ENCODE measurements around the gene EFNB2.

Gene EFNB2

GRCh38 chr13:106489849-106490568 is 45.5 kb downstream of the EFNB2 start:
- TF ChIP-seq RAD21 (IDR thresholded peaks at IDR 0.05; ENCODE audit: low read depth) (no peak), FOXM1 (IDR thresholded peaks at IDR 0.05; ENCODE audit: borderline replicate concordance, low read depth) (no peak), USF1 (IDR thresholded peaks at IDR 0.05) (no peak), TCF12 (IDR thresholded peaks at IDR 0.05; ENCODE audit: low read depth) (no peak), ZBTB7A (IDR thresholded peaks at IDR 0.05; ENCODE audit: low read depth) (no peak), YY1 (IDR thresholded peaks at IDR 0.05; ENCODE audit: low read depth) (no peak), CREB1 (IDR thresholded peaks at IDR 0.05; ENCODE audit: low read depth) (no peak), TEAD4 (IDR thresholded peaks at IDR 0.05) (no peak), NFIC (IDR thresholded peaks at IDR 0.05) (no peak), CEBPB (IDR thresholded peaks at IDR 0.05) (no peak)

- TF ChIP-seq TAF1 (IDR thresholded peaks at IDR 0.05; ENCODE audit: low read depth) (no peak), CREB1 (IDR thresholded peaks at IDR 0.05; ENCODE audit: low read depth) (no peak), RAD21 (IDR thresholded peaks at IDR 0.05; ENCODE audit: low read depth) (no peak), NFIC (IDR thresholded peaks at IDR 0.05) (no peak), ZBTB7A (IDR thresholded peaks at IDR 0.05; ENCODE audit: low read depth) (no peak), TCF12 (IDR thresholded peaks at IDR 0.05; ENCODE audit: low read depth) (no peak), CEBPB (IDR thresholded peaks at IDR 0.05) (no peak), EGR1 (IDR thresholded peaks at IDR 0.05) (no peak)
- TF ChIP-seq, protein P1, sequence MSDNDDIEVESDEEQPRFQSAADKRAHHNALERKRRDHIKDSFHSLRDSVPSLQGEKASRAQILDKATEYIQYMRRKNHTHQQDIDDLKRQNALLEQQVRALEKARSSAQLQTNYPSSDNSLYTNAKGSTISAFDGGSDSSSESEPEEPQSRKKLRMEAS (IDR thresholded peaks at IDR 0.05): no peak
Measured at GRCh38 chr13:106488686-106489085, 46.8 kb downstream of the EFNB2 start.

- TF ChIP-seq TCF12 (IDR thresholded peaks at IDR 0.05; ENCODE audit: low read depth): no peak
- no peak for TF ChIP-seq ZBTB7A (IDR thresholded peaks at IDR 0.05; ENCODE audit: low read depth)
- TF ChIP-seq CREB1 (IDR thresholded peaks at IDR 0.05; ENCODE audit: low read depth): no peak
- no peak for TF ChIP-seq TEAD4 (IDR thresholded peaks at IDR 0.05)
- no peak for TF ChIP-seq TAF1 (IDR thresholded peaks at IDR 0.05; ENCODE audit: low read depth)
- no peak for TF ChIP-seq EP300 (IDR thresholded peaks at IDR 0.05; ENCODE audit: borderline replicate concordance)
- TF ChIP-seq, protein P1 (IDR thresholded peaks at IDR 0.05): no peak
- no peak for TF ChIP-seq NFIC (IDR thresholded peaks at IDR 0.05)
- no peak for TF ChIP-seq CEBPB (IDR thresholded peaks at IDR 0.05)
- TF ChIP-seq YY1 (IDR thresholded peaks at IDR 0.05; ENCODE audit: low read depth): no peak
- TF ChIP-seq EGR1 (IDR thresholded peaks at IDR 0.05): no peak
Measured at GRCh38 chr13:106488076-106488475, 47.4 kb downstream of the EFNB2 start.

DNA sequence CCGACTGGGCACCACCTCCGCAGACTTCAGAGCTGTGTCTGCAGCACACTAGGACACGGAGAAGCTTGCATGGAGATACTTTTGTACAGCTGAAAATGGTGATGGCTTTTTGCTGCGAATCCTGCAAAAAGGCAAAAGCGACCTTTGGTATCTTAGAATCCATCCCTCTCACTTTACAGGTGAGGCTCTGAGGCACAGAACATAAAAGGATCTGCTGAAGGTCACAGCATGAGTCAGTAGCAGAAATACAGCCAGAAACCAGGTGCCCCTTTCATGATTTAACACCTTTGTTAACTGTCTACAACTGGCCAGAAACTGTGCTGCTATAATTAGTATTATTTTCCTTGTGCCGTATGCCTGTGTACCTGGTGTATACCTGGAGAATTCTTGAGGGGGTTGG is 48.3 kb downstream of the EFNB2 start:
- no peak for TF ChIP-seq USF1 (IDR thresholded peaks at IDR 0.05)
- no peak for TF ChIP-seq EGR1 (IDR thresholded peaks at IDR 0.05)
- no peak for TF ChIP-seq YY1 (IDR thresholded peaks at IDR 0.05; ENCODE audit: low read depth)
- TF ChIP-seq FOXM1 (IDR thresholded peaks at IDR 0.05; ENCODE audit: borderline replicate concordance, low read depth): no peak
- no peak for TF ChIP-seq ZBTB7A (IDR thresholded peaks at IDR 0.05; ENCODE audit: low read depth)
- no peak for TF ChIP-seq REST (IDR thresholded peaks at IDR 0.05; ENCODE audit: low read depth)
- TF ChIP-seq CREB1 (IDR thresholded peaks at IDR 0.05; ENCODE audit: low read depth): no peak
- no peak for TF ChIP-seq TCF12 (IDR thresholded peaks at IDR 0.05; ENCODE audit: low read depth)
- TF ChIP-seq TEAD4 (IDR thresholded peaks at IDR 0.05): no peak
- no peak for TF ChIP-seq EP300 (IDR thresholded peaks at IDR 0.05; ENCODE audit: borderline replicate concordance)
- no peak for TF ChIP-seq NFIC (IDR thresholded peaks at IDR 0.05)
- no peak for TF ChIP-seq TAF1 (IDR thresholded peaks at IDR 0.05; ENCODE audit: low read depth)
- no peak for TF ChIP-seq RAD21 (IDR thresholded peaks at IDR 0.05; ENCODE audit: low read depth)

- TF ChIP-seq, protein P1 (IDR thresholded peaks at IDR 0.05): no peak
- no peak for TF ChIP-seq EGR1 (IDR thresholded peaks at IDR 0.05)
- TF ChIP-seq EP300 (IDR thresholded peaks at IDR 0.05; ENCODE audit: borderline replicate concordance): no peak
- TF ChIP-seq CEBPB (IDR thresholded peaks at IDR 0.05): no peak
- TF ChIP-seq FOXM1 (IDR thresholded peaks at IDR 0.05; ENCODE audit: borderline replicate concordance, low read depth): no peak
- TF ChIP-seq TEAD4 (IDR thresholded peaks at IDR 0.05): no peak
- no peak for TF ChIP-seq TAF1 (IDR thresholded peaks at IDR 0.05; ENCODE audit: low read depth)
- no peak for TF ChIP-seq ZBTB7A (IDR thresholded peaks at IDR 0.05; ENCODE audit: low read depth)
- no peak for TF ChIP-seq REST (IDR thresholded peaks at IDR 0.05; ENCODE audit: low read depth)
Measured at GRCh38 chr13:106486287-106486686, 49.2 kb downstream of the EFNB2 start.
